ENCODE results near the gene NAA80. TPM values are rescaled to one million over a fixed set of nuclear protein-coding genes. Genes with fewer than 3 reads are reported as not detected.

The NAA80 gene
- total RNA-seq, 1 donor from 2014 or later = 11.8 TPM

GRCh38 chr3:50260942-50261441 lies 38.2 kb downstream of the NAA80 start:
- DNase-seq (ENCODE audit: extremely low read depth, low read depth, low spot score) = no peak

- DNase-seq (ENCODE audit: extremely low read depth, low read depth, low spot score) = no peak
Observed at GRCh38 chr3:50260027-50260941, 38.9 kb downstream of the NAA80 start.

- DNase-seq (ENCODE audit: extremely low read depth, low read depth, low spot score) = no peak
Observed at GRCh38 chr3:50259432-50260026, 39.7 kb downstream of the NAA80 start.

- no peak for DNase-seq (ENCODE audit: extremely low read depth, low read depth, low spot score)
Observed at GRCh38 chr3:50258979-50259378, 40.2 kb downstream of the NAA80 start.

- no peak for DNase-seq (ENCODE audit: extremely low read depth, low read depth, low spot score)
Observed at GRCh38 chr3:50258029-50258680, 41.0 kb downstream of the NAA80 start.

- DNase-seq (ENCODE audit: extremely low read depth, low read depth, low spot score) = no peak
Observed at GRCh38 chr3:50256978-50257890, 42.0 kb downstream of the NAA80 start.

GRCh38 chr3:50255251-50255615 lies 44.0 kb downstream of the NAA80 start:
- no peak for DNase-seq (ENCODE audit: extremely low read depth, low read depth, low spot score)

GRCh38 chr3:50254577-50255250 lies 44.5 kb downstream of the NAA80 start:
- DNase-seq (ENCODE audit: extremely low read depth, low read depth, low spot score) = peak; percentile 82

GRCh38 chr3:50251220-50251619 lies 48.0 kb downstream of the NAA80 start:
- DNase-seq (ENCODE audit: extremely low read depth, low read depth, low spot score) = no peak

- no peak for DNase-seq (ENCODE audit: extremely low read depth, low read depth, low spot score)
Observed at GRCh38 chr3:50250514-50250913, 48.7 kb downstream of the NAA80 start.

- no peak for DNase-seq (ENCODE audit: extremely low read depth, low read depth, low spot score)
Observed at GRCh38 chr3:50249457-50249856, 49.7 kb downstream of the NAA80 start.

GRCh38 chr3:50248387-50248786 lies 50.8 kb downstream of the NAA80 start:
- DNase-seq (ENCODE audit: extremely low read depth, low read depth, low spot score) = no peak

GRCh38 chr3:50246517-50246954 lies 52.7 kb downstream of the NAA80 start:
- DNase-seq (ENCODE audit: extremely low read depth, low read depth, low spot score) = no peak

Other genes with a start within 250 kb of the NAA80 start
- 63.9 and 151 TPM in 2 replicates for gene RBM5, start 210.5 kb downstream of the NAA80 start, total RNA-seq
- 95.6 and 106 TPM in 2 replicates for gene SEMA3F, start 144.1 kb downstream of the NAA80 start, total RNA-seq
- not detected in 2 replicates for gene GNAT1, start 107.8 kb downstream of the NAA80 start, total RNA-seq
- not detected in 2 replicates for gene SLC38A3, start 94.1 kb downstream of the NAA80 start, total RNA-seq
- gene GNAI2, start 63.2 kb downstream of the NAA80 start, total RNA-seq = 893 and 1,142 TPM in 2 replicates
- 0.34 and 2.2 TPM in 2 replicates for gene SEMA3B, start 30.3 kb downstream of the NAA80 start, total RNA-seq
- gene LSMEM2, start 20.3 kb downstream of the NAA80 start, total RNA-seq = not detected in 2 replicates
- gene IFRD2, start 7.0 kb downstream of the NAA80 start, total RNA-seq = 60.3 and 72.4 TPM in 2 replicates
- 7.6 and 18.4 TPM in 2 replicates for gene HYAL3, start within 50 bp of the NAA80 start, total RNA-seq
- 0.73 and 1.2 TPM in 2 replicates for gene HYAL1, start 4.2 kb upstream of the NAA80 start, total RNA-seq
- 676 and 849 TPM in 2 replicates for gene HYAL2, start 23.3 kb upstream of the NAA80 start, total RNA-seq
- 28.0 and 85.3 TPM in 2 replicates for gene TUSC2, start 28.8 kb upstream of the NAA80 start, total RNA-seq
- 23.8 and 40.5 TPM in 2 replicates for gene RASSF1, start 41.4 kb upstream of the NAA80 start, total RNA-seq
- gene ZMYND10, start 46.3 kb upstream of the NAA80 start, total RNA-seq = 0.12 and 0.44 TPM in 2 replicates
- gene NPRL2, start 51.4 kb upstream of the NAA80 start, total RNA-seq = 20.9 and 22.7 TPM in 2 replicates
- 16.2 and 19.8 TPM in 2 replicates for gene CYB561D2, start 51.5 kb upstream of the NAA80 start, total RNA-seq
- gene TMEM115, start 60.1 kb upstream of the NAA80 start, total RNA-seq = 67.2 and 77.0 TPM in 2 replicates
- gene CACNA2D2, start 204.2 kb upstream of the NAA80 start, total RNA-seq = 0.10 TPM in 1 of 2 replicates, not detected in the other

Data from glomerular endothelial cell (primary cell).